GM19452 (cell line): Measurements from ENCODE around the gene CA10.

ENCODE experiments used
- ATAC-seq: cut with Tn5 transposase; IDR thresholded peaks from one replicate; pipeline ENCODE4 v1.9.1; 2021; ENCODE audit not compliant: unreplicated experiment

Gene CA10

DNA sequence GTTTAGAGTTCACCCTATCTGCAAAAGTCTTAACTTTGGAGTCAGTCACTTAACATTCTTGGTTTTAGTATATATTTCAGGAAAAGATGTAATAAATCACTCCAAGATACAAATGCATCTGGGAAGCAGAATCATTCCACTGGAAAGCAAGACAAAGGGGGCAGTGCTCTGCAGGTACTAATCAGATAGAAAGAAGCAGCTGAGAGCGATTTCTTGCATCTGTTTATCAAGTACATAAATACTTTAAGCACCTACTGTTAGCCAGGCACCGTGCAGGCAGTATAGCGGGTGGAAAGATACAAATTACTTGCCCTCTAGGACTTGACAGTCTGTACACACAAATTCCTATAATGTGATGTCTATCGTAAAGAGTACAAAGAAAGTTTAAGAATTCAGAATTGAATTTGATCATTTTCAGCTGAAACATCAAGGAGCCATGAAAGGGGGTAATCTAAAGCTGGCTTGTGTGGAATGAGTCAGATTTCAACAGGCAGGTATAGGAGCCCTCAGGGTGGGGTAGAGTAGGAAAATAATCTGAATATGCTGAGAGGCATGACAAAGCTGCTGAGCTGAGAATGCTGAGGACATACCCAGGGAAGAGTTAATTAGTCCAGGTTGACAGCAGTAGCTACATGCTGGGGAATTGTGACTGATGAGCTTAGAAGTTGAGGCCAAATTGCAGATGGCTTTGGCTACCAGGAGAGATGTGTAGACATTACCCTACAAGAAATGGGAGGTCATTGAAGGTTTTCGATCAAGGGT is 110.2 kb downstream of the CA10 start:
- no peak for ATAC-seq

GRCh38 chr17:52047086-52047485 is 111.4 kb downstream of the CA10 start:
- no peak for ATAC-seq

GRCh38 chr17:52041123-52041617 is 117.3 kb downstream of the CA10 start:
- no peak for ATAC-seq

DNA sequence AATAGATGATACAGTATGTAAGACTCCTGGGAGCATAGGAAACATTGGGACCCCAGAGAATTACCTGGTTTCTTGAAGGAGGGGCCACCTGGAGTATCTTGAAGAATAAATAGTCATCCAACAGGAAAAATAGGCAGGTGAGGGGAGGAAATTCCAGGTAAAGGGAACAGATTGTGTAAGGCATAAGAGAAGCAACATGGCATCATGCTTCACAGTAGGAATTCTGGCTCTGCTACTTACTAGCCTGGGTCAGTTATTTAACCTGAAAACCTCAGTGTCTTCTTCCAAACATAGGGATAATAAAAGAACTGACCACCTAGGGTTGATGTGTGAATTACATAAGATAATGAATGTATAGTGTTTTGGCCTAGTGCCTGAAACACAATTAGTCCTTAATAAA is 122.1 kb downstream of the CA10 start:
- no peak for ATAC-seq

- no peak for ATAC-seq
These were observed 123.1 kb downstream of the CA10 start for GRCh38 chr17:52035336-52035915.

DNA sequence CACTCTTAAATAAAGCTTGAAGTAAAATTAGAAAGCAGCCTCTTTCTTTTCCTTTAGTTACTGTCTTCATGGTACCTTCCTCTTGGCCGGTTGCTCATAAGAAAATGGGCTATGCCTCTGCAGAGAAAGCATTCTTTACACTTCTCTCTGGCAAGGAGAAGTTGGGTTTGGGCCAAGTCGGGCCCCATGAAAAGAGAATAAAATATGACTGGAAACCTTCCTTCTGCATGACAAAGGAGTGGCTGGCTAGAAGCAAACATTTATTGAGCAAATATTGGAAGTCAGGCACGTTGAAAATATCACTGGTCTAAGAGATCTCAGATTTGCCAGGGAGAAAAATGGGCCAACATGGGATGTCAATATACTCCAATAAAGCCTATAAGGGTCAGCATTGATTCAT is 126.1 kb downstream of the CA10 start:
- ATAC-seq: no peak

GRCh38 chr17:52030052-52030451 is 128.5 kb downstream of the CA10 start:
- ATAC-seq: no peak

DNA sequence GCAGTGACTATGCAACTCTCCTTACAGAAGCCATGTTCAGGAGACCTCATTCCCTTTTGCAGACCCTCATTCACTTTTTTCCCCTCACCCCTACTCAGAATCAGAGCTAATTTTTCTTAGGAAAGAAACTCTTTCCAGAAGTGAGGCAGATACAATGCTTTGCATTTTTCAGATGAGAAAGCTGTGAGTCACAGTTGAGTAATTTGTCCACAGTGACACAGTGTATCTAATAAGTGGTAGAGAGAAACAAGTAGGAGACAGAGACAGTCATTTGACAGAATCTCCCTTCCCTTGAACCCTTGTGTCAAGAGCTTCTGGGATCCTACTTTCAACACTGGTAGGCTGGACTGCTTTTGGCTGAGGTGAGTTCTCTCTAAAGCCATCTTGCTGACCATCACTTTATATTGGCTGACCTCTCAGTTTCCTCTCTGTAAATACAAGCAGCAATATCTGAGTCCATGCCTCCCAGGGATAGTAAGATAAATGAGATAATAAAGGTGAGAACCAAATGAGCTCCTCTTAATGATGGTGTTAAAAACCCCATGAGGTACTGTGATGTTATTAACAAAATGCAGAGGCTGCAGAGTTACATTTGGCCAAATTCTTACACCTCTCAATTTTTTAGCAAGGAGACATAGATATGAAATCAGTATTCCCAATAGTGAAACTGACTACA is 130.8 kb downstream of the CA10 start:
- ATAC-seq: no peak

DNA sequence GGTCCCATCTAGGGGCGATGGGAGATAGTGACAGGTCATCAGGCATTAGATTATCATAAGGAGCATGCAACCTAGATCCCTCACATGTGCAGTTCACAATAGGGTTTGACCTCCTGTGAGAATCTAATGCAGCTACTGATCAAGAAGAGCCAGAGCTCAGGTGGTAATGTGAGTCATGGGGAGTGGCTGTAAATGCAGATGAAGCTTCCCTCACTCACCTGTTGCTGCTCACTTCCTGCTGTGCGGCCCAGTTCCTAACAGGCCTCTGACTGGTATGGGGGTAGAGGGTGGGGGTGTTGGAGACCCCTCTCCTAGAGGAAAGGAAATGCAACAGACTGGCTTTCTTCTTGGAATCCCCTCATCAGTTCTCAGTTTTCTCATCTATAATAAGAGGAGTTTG is 131.4 kb downstream of the CA10 start:
- ATAC-seq: no peak

GRCh38 chr17:52026075-52026474 is 132.4 kb downstream of the CA10 start:
- no peak for ATAC-seq

- ATAC-seq: no peak
These were observed 133.3 kb downstream of the CA10 start for GRCh38 chr17:52025236-52025635.

DNA sequence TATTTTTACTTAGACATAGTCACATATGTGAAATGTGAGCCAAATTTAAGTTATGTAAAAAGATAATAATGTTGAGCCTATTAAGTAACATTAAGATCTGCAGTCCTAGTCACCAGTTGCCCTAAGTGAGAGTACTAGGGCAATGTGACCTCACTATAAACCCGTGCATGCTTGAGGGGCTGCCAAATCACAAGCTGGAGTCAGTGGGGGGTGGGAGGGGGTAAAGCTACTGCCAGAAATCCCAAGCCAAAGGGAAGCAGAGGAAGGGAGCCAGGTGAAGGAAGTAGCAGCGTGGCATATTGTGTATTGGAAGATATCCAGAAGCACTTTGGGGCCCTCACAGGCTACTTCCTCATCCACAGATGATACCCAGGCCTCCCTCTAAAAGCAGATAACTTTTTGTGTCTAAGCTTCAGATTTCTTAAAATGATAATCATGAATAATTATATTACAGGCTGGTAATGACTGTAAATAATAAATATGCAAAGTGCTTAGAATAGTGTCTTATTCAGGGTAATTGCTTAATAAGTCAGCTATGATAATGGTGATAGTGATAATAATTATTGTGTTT is 134.1 kb downstream of the CA10 start:
- ATAC-seq: no peak

- ATAC-seq: no peak
These were observed 147.4 kb downstream of the CA10 start for GRCh38 chr17:52011064-52011463.

DNA sequence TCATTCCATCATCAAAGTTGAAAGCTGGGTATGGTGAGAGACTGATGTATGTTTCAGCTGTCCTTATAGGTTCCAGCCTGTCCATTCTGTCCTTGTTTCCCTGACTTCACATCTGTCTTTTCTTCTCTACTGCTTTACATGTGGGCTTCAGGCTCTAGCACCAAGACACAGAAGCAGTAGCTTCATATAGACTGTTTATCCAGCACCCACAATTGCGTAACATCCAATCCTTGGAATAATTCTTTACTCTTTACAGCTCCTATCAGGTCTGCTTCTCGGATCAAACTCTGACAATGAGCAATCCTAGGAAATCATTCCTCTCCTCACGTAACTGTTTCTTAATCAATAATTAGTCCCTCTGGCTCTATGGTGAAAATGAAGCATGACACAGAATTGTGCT is 158.9 kb downstream of the CA10 start:
- ATAC-seq: no peak

DNA sequence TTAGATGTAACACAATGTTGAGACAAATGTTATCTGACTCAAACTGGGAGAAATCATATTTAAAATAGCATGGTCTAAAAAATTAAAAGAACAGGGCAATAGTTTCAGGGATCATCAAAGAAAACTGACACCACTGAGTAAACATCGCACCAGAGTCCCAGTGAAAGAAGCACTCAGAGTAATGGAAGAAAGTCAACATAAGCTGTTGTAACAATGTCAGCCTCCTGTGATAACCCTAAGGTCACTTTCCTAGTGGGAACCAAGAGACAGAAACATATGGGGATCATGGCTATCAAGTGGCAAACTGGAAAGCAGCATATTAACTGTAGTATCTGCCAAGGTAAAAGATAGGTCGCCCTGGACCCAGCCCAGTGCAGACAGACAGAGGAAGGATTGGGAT is 160.8 kb downstream of the CA10 start:
- no peak for ATAC-seq

GRCh38 chr17:51995797-51996403 is 162.6 kb downstream of the CA10 start:
- ATAC-seq: no peak

DNA sequence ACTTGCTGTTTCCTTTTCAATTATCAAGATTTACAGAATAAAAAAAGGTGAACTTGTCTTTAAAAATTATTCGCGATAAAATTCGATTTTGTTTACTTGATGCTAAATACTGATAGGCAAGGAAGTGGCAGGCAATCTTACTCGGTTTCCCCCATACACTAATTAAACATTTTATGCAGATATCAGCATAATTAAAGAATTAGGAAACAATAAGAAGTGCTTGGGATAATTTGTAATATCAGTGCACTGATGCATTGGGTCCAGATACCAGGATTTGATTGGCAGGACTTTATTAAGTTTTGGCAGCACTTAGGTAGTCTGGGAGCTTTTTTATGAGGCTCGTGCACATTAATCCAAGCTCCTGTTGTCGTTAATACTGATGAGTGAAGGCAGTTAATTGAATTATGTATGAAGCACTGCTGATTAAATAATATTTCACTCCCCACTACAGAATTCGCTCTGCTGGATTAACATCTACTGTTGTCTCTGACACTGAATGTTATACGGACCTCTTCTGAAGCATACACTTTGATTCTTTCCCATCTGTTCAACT is 165.6 kb downstream of the CA10 start:
- no peak for ATAC-seq

DNA sequence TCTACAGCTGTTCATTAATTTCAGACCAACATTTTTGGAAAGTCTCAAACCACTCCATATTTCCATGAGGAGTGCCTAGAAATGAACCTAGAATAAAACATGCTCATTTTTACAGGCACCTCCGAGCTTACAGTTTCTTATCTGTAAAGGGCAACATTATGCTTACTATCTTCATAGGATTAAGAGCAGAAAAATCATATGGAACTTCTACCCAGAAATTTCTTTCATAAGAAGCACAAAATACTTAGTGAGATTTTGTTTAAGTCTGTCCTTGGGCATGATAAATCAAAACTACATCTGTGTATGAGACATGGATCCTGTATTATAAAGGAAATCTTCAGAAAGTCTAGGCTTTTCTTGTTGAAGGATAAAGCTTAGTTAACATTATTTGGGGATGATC is 187.4 kb downstream of the CA10 start:
- no peak for ATAC-seq

DNA sequence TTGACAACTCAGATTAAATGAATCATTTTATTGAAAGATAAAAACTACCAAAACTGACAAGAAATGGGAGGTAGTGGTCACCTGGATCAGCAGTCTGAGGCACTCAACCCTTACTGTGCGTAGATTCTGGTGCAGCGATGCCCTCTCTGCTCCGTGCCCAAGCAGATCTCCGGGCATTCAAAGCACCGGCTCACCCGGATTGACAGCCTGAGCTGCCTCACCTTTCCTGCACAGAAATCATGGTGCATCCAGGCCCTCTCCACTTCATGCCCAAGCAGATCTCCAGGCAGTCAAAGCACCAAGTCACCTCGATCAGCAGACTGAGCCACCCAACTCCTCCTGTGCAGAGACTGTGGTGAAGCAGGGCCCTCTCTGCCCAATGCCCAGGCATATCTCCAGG is 196.8 kb downstream of the CA10 start:
- no peak for ATAC-seq

DNA sequence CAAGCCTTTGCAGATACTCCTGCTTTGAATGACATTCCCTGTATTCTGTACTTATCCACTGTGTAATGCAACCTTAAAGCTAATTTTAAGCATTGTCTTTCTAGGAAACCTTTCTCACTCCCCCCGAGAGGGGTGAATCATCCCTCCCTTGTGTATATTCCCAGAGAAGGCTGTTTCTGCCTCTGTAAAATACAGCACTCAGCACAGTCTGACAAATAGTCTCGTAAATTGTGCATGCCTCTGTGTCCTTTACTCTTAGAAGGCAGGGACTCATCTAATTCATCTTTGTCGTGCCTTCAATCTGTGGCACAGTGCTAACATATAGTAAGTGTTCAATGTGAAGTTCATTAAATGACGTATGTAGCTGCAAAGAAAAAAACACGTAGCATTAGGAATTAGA is 200.7 kb downstream of the CA10 start:
- ATAC-seq: no peak

DNA sequence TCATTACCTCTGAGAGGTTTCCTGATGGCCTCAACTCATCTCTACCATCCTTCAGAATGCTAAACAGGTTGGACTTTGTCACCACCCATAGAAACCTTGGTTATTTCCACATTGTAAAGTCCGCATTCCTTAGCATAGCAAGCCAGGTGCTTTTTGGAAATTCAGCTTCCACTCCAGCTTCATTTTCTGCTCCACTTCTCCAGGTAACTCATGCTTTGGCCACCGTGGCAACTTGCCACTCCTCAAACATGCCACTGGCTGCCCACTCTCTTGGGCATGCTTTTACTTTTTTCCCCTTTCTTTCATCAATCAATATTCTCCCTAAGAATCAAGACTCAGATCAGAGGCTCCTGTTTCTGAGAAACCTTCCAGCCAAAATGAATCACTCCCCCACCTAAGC is 203.3 kb downstream of the CA10 start:
- ATAC-seq: no peak
